Effector memory CD4-positive, alpha-beta T cell (primary cell): Measurements from ENCODE around the gene ZP1.

Experiments
- DNase-seq, 3 donors: peaks; one replicate each; pipeline ENCODE4 v3.0.0-alpha.2; 2020
- H3K27ac ChIP-seq: 2 replicates; pipeline ENCODE4 v1.7.0; 2013; ENCODE audit warnings: mild to moderate bottlenecking, low read length, moderate library complexity; ENCODE audit not compliant: insufficient read depth, poor library complexity, severe bottlenecking
- H3K27me3 ChIP-seq: replicated peaks from 2 replicates; pipeline ENCODE4 v1.7.0; 2013; ENCODE audit warnings: mild to moderate bottlenecking, low read length; ENCODE audit not compliant: insufficient read depth, control insufficient read depth, poor library complexity, severe bottlenecking
- H3K36me3 ChIP-seq: 2 replicates; pipeline ENCODE4 v1.7.0; 2013; ENCODE audit warnings: mild to moderate bottlenecking, low read length, moderate library complexity; ENCODE audit not compliant: control insufficient read depth, insufficient read depth
- H3K4me1 ChIP-seq: 2 replicates; pipeline ENCODE4 v1.7.0; 2013; ENCODE audit warnings: low read length, mild to moderate bottlenecking; ENCODE audit not compliant: control insufficient read depth, insufficient read depth, poor library complexity, severe bottlenecking
- H3K4me3 ChIP-seq: 2 replicates; pipeline ENCODE4 v1.7.0; 2013; ENCODE audit warnings: low read length, low read depth, mild to moderate bottlenecking; ENCODE audit not compliant: insufficient read depth, poor library complexity, severe bottlenecking
- H3K9me3 ChIP-seq: 2 replicates; pipeline ENCODE4 v1.7.0; 2013; ENCODE audit warnings: mild to moderate bottlenecking, low read length, moderate library complexity; ENCODE audit not compliant: control insufficient read depth

Gene ZP1

DNA sequence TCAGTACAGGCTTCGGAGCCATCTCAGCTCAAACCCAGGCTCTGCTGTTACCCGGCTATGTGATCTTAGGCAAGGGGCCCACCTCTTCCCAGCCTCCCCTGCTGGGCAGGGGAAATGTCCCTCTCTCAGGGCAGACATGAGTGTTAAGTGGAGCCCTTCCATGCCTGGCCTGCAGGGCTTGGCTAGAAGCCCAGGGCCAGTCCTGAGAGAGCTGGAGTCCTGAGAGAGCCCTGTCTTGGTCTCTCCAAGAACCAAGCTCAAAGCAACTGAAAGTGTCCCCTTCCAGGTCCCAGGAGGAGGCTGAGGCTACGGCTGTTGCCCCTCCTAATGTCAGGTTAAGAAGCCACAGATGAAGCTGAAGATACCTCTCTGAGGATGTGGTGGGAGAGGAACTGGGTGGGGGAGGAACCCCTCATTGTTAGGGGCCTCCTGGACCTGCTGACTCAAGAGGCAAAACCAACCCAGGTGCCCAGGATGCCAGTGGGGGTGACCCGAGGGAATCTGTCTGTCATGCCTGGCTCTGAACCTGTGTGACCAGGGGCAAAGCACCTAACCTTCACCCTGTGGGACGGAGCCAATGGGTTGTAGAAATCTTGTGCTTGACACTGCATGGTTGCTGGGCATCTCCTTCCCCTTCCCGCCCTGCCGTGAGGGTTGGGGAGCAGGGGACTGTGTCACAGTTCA, 4.2 kb downstream of the ZP1 start:
- DNase-seq, result no peak
- Histone ChIP-seq H3K27ac (no peak overlapping the region), H3K4me3 (no peak overlapping the region), H3K9me3 (no peaks in the 10 kb centered on the region), H3K27me3 (no peaks in the 10 kb centered on the region), H3K4me1 (no peaks in the 10 kb centered on the region), H3K36me3 (no peaks in the 10 kb centered on the region)

DNA sequence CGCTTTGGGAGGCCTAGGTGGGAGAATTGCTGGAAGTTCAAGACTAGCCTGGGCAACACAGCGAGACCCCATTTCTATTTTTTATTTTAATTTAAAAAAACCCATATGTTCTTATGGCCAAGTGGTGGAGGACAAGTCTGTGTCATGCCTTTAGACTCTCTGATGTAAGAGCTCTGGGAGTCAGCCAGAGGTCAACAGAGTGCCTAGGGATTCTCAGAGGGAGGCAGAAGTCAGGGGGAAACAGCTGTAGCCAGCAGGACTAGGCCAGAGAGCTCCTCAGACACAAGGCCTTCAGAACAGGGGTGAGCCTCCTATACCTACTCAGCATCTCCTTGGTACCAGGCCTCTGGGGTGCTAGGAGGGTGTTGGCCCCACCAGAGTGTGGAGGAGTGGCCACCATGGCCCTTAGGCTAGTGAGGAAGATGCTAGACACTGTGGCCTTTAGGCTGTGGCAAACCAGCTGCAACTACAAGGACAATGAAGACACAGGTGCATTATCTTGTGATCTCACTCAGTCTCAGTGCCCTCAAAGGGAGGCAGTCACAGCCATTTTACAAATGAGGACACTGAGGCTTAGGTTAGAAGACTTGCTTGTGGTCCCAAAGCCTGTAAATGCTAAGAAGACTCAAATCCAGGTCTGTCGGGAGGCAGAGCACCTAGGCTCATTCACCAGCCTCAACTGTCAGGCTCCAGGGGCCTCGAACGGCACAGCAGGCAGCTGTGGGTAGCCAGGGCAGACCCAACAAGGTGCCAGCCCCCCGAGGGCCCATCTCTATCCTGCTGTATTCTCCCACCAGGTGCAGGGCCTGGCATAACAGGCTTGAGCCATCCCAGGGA, 5.0 kb downstream of the ZP1 start:
- no peak overlapping the region for H3K4me3 ChIP-seq
- H3K4me1 ChIP-seq, result no peaks in the 10 kb centered on the region
- H3K36me3 ChIP-seq, result no peaks in the 10 kb centered on the region
- no peak for DNase-seq
- H3K27ac ChIP-seq, result no peak overlapping the region
- no peaks in the 10 kb centered on the region for H3K27me3 ChIP-seq
- H3K9me3 ChIP-seq, result no peaks in the 10 kb centered on the region

DNA sequence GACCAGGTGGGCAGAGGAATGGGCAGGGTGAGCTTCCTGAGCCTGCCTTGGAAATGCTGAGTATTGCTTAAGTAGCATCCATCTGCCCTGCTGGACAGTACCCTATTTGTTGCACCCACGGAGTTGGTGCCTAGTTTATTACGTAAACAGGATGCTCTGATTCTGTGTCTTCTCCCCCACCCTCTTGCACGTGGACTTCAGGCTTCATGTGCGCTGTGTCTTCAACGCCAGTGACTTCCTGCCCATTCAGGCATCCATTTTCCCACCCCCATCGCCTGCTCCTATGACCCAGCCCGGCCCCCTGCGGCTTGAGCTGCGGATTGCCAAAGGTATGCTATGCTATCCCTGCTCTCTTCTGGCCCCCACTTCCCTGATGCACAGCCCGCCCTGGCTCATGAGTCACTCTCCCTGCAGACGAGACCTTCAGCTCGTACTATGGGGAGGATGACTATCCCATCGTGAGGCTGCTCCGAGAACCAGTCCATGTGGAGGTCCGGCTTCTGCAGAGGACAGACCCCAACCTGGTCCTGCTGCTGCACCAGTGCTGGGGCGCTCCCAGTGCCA, 5.7 kb downstream of the ZP1 start:
- no peaks in the 10 kb centered on the region for H3K9me3 ChIP-seq
- no peak for DNase-seq
- H3K27me3 ChIP-seq, result no peaks in the 10 kb centered on the region
- H3K4me1 ChIP-seq, result no peaks in the 10 kb centered on the region
- no peak overlapping the region for H3K4me3 ChIP-seq
- no peak overlapping the region for H3K27ac ChIP-seq
- no peaks in the 10 kb centered on the region for H3K36me3 ChIP-seq

DNA sequence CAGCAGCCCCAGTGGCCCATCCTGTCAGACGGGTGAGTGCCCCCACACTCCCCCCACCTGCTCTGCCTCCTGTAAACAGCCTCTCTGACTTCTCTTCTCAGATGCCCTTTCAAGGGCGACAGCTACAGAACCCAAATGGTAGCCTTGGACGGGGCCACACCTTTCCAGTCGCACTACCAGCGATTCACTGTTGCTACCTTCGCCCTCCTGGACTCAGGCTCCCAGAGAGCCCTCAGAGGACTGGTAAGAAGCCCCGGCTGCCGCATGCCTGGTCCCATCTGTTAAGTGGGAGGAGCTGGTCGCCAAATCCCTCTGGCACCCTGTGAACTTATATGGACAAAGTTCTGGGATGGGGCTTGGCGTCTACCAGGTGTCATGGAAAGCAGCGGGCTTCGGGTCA, 6.2 kb downstream of the ZP1 start:
- Histone ChIP-seq H3K36me3 (peaks cover 2% of the 10 kb centered on the region), H3K4me3 (no peak overlapping the region), H3K9me3 (no peaks in the 10 kb centered on the region), H3K27ac (no peak overlapping the region), H3K27me3 (no peaks in the 10 kb centered on the region), H3K4me1 (no peaks in the 10 kb centered on the region)
- no peak for DNase-seq

DNA sequence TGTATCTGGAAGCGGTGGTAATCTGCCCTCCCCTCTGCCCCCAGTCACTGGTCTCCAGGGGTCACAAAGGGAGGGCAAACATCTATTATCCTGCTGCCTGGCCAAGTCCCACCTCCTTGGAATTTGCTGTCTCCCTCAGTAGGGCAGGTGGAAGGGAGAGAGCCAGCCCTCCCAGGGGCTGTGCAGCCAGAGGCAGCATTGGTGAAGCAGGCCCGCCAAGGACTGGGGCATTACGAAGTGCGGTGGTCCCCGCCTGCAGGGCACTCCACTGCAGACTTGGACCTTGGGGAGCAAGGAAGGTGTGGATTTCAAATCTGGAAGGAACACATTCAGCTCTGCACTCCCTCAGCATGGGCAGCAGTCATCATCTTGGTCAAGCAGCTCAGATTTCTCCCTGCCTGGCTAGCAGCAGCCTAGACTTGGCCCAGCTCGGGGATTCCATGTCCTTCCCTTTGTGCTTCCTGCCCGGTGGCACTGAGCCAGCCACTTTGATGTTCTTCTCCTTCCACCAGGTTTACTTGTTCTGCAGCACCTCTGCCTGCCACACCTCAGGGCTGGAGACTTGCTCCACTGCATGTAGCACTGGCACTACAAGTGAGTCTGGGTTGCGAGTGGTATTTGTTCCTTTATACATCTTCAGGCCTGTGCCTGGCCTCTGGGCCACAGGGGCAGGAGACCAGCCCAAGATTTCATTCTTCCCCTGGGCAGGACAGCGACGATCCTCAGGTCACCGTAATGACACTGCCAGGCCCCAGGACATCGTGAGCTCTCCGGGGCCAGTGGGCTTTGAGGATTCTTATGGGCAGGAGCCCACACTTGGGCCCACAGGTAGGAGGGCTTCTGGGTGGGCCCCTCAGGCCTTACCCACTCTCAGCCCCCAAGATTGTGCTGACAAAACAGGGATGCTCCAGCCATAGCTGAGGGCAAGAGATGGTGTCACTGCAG, 7.4 kb downstream of the ZP1 start:
- H3K27ac ChIP-seq, result no peak overlapping the region
- DNase-seq, result no peak
- H3K36me3 ChIP-seq, result peaks cover 11% of the 10 kb centered on the region
- H3K4me1 ChIP-seq, result no peaks in the 10 kb centered on the region
- H3K4me3 ChIP-seq, result no peak overlapping the region
- H3K27me3 ChIP-seq, result no peaks in the 10 kb centered on the region
- H3K9me3 ChIP-seq, result no peaks in the 10 kb centered on the region

DNA sequence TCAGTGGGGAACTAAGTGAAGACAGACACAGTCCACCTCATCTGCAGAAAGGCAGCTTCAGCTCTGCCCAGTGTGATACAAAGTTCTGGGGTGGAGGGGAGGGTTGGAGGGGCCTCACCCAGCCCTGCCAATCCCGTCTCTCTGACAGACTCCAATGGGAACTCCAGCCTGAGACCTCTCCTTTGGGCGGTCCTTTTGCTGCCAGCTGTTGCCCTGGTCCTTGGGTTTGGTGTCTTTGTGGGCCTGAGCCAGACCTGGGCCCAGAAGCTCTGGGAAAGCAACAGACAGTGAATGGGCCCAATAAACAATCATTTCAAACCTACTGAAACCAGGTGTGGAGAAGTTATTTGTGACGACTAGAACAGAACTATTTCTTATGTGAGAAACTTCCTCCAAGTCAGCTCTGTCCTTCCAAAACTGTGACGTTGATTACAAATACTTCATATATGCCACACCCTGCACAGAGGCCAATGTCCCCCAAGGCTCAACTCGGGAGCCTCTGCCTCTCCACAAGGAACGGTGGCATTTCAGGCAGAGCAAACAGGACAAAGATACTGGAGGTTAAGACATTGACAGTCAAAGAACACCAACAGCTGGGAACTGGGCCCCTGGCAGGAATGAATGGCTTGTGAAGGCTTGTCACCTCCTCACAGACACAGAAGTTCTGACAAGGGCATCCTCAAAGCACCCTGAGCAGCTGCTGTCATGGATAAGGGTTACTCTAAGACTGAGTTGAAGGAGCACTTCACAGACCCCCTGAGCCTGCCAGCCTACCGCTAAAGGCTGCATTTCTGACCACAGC, 8.2 kb downstream of the ZP1 start:
- no peak for DNase-seq
- H3K4me1 ChIP-seq, result no peaks in the 10 kb centered on the region
- H3K27ac ChIP-seq, result no peak overlapping the region
- H3K4me3 ChIP-seq, result no peak overlapping the region
- no peaks in the 10 kb centered on the region for H3K27me3 ChIP-seq
- no peaks in the 10 kb centered on the region for H3K9me3 ChIP-seq
- peaks cover 16% of the 10 kb centered on the region for H3K36me3 ChIP-seq

DNA sequence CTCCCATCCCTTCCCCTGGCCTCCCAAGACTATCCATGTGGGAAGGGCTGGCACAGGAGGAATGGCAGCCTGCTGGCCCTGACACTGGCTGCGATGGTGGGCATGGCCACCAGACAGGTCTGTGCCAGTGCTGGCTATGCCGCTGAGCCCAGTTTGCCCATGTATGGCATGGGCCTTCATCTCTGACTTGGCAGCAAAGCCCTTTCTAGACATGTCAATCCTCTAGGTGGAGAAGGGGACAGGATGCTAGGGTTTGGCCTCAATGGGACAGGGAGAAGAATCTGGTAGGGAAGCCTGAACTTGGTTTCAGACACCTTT, 8.8 kb downstream of the ZP1 start:
- Histone ChIP-seq H3K9me3 (no peaks in the 10 kb centered on the region), H3K27ac (no peak overlapping the region), H3K4me3 (no peak overlapping the region), H3K4me1 (no peaks in the 10 kb centered on the region), H3K36me3 (peaks cover 16% of the 10 kb centered on the region), H3K27me3 (no peaks in the 10 kb centered on the region)
- DNase-seq, result no peak

DNA sequence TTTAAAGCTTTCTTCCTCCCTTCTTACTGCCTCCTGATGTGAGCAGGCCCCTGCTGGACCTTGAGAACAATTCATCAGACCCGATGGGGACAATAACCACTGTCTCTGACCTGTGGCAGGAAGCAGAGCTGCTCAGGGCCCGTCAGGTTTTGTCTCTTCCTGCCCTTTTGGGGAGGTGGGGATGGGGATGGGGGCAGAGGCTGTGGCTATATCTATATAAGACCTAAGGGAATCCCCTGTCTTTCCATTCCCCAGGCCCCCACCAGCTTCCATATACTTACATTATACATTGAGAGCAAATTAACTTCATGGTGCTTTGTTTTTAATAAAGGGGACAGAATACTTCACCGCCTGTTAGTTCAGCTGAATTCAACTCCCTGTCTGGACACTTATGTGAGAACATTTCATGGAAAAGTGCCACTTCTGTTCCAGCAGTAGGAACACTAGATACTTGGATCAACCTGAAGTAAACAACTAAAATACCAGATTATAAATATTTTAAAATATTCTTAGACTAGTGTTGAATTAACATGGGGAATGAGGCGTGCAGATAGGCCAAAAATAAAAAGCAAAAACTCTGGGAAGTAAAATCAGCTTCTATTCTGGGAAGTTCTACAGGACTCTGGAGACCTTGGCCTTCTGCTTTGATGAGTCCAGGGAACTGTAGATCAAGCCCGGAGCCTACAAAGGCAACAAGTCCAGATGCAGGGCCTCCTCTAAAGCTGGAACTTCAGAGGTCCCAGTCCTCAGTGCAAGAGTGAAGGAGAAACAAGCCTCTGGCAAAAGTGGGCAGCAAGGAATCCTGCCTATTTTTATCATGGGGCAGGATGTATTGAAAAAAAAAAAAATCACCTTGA, 11.1 kb downstream of the ZP1 start:
- DNase-seq, result no peak
- Histone ChIP-seq H3K27ac (no peak overlapping the region), H3K27me3 (no peaks in the 10 kb centered on the region)

DNA sequence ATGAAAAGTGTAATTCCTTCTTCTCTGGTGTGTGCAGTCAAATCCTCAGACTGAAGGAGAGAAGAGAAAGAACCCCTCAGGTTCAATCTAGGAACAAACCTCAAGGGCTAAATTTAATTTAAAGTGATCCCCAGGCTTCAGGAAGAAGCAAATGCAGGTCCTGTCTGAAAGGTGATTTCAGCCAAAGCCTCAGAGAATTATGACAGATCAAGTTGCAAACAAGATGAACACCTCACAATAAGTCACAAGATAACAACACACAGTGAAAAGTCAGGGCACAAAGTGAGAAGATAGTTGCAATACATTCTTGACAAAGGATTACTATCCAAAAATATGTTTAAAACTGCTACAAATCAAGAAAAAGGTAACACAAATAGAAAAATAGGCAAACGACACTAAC, 11.8 kb downstream of the ZP1 start:
- H3K27ac ChIP-seq, result no peak overlapping the region
- H3K27me3 ChIP-seq, result no peaks in the 10 kb centered on the region
- no peaks in the 10 kb centered on the region for H3K4me1 ChIP-seq
- no peak overlapping the region for H3K4me3 ChIP-seq
- H3K9me3 ChIP-seq, result no peaks in the 10 kb centered on the region
- no peak for DNase-seq
- H3K36me3 ChIP-seq, result peaks cover 16% of the 10 kb centered on the region

More for the DNA sequence above, 11.1 kb downstream of the ZP1 start:
- no peaks in the 10 kb centered on the region for H3K4me1 ChIP-seq
- no peak overlapping the region for H3K4me3 ChIP-seq
- H3K9me3 ChIP-seq, result no peaks in the 10 kb centered on the region
- peaks cover 16% of the 10 kb centered on the region for H3K36me3 ChIP-seq
